GM12891 (cell line): ENCODE data around the gene SLC10A2.

Experiments
- DNase-seq: peaks from one replicate; pipeline ENCODE4 v3.0.0; 2011; ENCODE audit warnings: low spot score; ENCODE audit not compliant: insufficient read length
- FAIRE-seq: peaks from 2 replicates; lab custom pipeline; 2011; peaks lifted over from hg19 to GRCh38; lab: Jason Lieb, UNC
- PAX5 ChIP-seq: IDR thresholded peaks from 2 replicates; pipeline ENCODE4 v1.6.1; 2011; ENCODE audit warnings: low read length, moderate library complexity, mild to moderate bottlenecking; ENCODE audit not compliant: insufficient read depth, severe bottlenecking
- POLR2A ChIP-seq: IDR thresholded peaks from 2 replicates; pipeline ENCODE4 v1.6.1; 2011; ENCODE audit warnings: low read depth, low read length, control low read depth
- POLR2AphosphoS5 ChIP-seq: IDR thresholded peaks from 2 replicates; pipeline ENCODE4 v1.6.1; 2011; ENCODE audit warnings: low read depth, low read length, control low read depth
- POU2F2 ChIP-seq: IDR thresholded peaks from 2 replicates; pipeline ENCODE4 v1.6.1; 2011; ENCODE audit warnings: low read depth, mild to moderate bottlenecking, control low read depth, low read length, moderate library complexity
- SPI1 ChIP-seq: IDR thresholded peaks from 2 replicates; pipeline ENCODE4 v1.6.1; 2011; ENCODE audit warnings: low read depth, low read length, control low read depth
- TAF1 ChIP-seq: IDR thresholded peaks from 2 replicates; pipeline ENCODE4 v1.6.1; 2011; ENCODE audit warnings: low read depth, low read length, control low read depth

Gene SLC10A2

DNA sequence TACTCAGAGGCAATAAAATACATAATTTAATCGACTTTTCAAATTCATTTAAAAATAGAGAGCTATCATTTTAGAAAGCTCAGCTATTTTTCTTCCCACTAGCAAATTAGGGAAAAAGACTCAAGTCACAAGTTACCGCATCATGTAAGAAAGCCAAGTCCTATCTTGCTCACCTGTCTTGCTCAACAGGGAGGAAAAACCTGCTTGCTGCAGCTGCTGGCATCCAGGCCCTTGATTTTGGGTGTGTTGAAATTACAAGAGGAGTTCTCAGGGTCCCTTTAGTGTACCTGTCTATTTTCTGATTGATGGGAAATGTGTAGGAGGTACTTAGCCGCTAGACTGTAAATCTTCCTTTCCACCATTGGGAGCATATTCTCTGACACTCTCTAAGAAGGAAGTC, 22.2 kb downstream of the SLC10A2 start:
- no peak for DNase-seq

DNA sequence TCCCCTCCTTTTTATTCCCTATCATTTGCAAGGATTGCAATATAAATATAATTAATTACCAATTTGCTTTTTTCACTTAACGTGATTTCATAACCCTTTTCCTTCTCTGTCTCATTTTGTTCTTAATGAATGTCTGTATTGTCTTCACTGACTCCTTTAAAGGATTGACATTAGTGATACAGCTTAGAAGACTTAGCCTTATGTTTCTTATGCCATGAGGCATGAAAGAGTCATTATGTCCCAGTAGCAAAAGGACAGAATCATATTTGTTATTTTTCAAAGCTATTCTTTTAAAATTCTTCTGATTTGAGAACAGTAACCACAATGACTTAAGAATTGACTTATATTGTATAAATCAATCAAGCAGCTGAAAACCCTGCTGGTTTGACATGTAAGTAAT, 26.2 kb downstream of the SLC10A2 start:
- TF ChIP-seq POLR2AphosphoS5, result no peak
- no peak for TF ChIP-seq SPI1
- no peak for TF ChIP-seq PAX5
- no peak for TF ChIP-seq TAF1
- no peak for TF ChIP-seq POLR2A
- no peak for TF ChIP-seq POU2F2
- no peak for FAIRE-seq
- no peak for DNase-seq

More for the DNA sequence above, 22.2 kb downstream of the SLC10A2 start:
- FAIRE-seq, result no peak
- no peak for TF ChIP-seq TAF1
- TF ChIP-seq POLR2A, result no peak
- no peak for TF ChIP-seq POLR2AphosphoS5
- no peak for TF ChIP-seq PAX5
- TF ChIP-seq POU2F2, result no peak
- TF ChIP-seq SPI1, result no peak

DNA sequence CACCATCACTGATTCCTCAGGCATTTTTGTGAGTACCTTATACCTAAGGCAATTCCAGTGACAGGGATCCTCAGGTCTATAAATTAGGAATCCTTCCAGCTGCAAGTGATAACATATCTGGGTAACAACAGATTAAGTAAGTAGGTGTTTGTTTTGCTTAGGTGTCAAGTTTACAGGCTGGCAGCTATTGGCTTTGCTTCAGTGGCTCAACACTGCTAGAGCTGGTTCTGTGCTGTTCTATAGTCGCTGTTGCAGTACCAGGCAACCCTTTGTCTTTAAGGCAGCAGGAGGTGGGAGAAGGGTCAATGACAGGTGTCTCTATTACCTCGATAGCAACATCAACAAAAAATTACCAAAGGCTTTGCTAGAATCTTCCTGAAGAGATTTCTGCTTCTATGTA, 27.0 kb downstream of the SLC10A2 start:
- FAIRE-seq (no peak), DNase-seq (no peak)
- no peak for TF ChIP-seq POU2F2
- no peak for TF ChIP-seq POLR2AphosphoS5
- no peak for TF ChIP-seq PAX5
- TF ChIP-seq SPI1, result no peak
- no peak for TF ChIP-seq TAF1
- no peak for TF ChIP-seq POLR2A

DNA sequence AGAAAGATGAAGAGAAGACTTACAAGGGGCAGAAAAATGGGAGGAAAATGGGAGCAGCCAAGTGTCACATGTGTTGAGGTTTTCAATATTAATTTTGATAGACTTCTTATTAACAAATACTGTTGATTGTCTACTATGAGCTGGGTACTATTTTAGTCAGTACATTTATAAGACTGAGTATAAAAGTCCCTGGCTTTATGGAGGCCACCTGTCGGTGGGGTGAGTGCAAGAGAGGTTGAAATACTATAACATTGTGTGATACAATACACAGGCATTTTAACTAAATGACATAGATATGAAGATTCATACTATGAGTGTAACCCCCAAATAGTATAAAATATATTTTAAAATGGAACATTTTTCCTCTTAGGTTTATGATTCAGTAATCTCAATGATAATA, 29.9 kb downstream of the SLC10A2 start:
- FAIRE-seq (no peak), DNase-seq (no peak)
- TF ChIP-seq PAX5, result no peak
- no peak for TF ChIP-seq POLR2A
- no peak for TF ChIP-seq SPI1
- TF ChIP-seq TAF1, result no peak
- TF ChIP-seq POU2F2, result no peak
- TF ChIP-seq POLR2AphosphoS5, result no peak

DNA sequence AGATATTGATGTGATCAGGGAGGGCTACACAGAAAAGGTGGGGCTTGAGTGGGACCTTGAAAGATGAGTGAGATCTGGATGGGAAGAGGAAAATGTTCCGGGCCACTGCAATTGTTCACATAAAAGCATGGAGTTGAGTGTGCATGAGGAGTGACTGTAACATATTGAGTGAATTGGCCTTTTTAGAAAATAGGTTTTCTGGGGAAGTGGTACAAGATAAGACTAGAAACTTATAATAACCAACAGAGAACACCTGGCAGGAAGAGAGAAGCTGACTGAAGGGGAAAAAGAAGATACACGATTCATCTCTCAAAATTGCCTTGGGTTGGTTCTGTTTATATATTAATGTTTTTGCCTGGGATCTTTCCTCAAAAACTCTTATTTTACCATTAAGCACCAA, 32.2 kb downstream of the SLC10A2 start:
- TF ChIP-seq PAX5 (no peak), SPI1 (peak; percentile 65)
- FAIRE-seq (no peak), DNase-seq (no peak)

DNA sequence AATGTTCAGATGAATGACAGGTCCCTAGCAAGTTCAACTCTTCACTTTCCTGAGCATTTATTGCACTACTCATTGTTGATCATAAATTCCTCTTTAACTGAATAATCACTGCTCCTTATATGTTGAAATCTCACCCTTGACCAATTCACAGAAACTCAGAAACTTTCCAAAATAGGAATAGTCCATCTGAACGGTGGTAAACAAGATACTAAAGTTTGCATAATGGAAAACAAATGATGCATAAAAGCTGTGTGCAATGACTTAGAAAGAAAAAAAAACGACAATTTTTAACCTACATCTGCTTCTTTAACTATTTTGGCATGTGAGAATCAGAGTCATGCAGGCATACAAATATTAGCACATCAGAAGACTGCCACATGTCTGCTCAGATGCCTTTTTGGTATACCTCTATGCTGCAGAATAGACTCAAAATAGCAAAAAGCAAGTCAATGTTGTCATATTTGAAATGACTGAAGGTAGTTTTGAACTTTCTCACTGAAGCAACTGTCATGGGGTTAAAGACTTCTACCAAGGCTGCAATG, 34.8 kb downstream of the SLC10A2 start:
- DNase-seq (peak; percentile 13), FAIRE-seq (peak; percentile 94)
- TF ChIP-seq POU2F2, result 0 out of 2 replicates have a peak, but pooled peaks have one; percentile 46
- TF ChIP-seq SPI1, result no peak
- no peak for TF ChIP-seq PAX5
- TF ChIP-seq POLR2A, result no peak

DNA sequence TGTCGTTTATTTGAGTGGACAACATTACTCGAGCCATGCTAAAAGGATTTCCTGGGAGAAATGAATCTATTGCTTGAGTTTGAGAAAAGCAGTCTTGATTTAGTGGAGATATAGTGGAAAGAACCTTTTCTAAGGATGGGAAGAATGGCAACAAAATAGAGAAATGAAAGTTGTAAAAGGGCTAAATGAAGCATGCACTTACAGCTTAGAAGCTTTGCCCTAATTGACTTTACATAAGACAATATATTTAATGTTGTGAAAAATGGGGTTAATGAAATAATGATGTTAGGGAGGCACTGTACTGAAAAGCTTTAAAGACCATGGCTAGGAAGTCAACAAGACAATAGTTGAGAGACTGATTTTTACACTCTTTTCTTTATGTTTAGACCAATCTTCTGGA, 35.4 kb downstream of the SLC10A2 start:
- DNase-seq, result no peak
- TF ChIP-seq SPI1 (peak; percentile 73), TAF1 (no peak)
- FAIRE-seq, result no peak

DNA sequence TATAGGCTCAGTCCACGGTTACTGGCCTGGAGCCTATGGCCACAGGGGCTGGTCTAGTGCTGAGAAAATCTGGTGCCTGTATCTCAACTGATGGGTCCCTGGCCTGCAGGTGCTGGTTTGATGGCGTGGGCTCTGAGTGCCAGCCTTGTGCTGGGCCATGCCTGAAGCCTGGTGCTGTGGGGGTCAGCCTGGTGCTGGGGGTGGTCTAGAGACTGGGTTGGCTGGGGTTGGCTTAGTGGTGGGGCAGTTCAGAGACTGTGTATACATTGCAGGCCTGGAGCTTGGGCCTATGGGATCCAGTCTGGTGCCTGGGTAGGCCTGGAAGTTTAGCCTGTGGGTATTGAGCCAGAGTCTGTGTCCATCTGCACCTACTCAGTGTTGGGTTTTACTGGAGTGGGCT, 36.4 kb downstream of the SLC10A2 start:
- no peak for DNase-seq
- FAIRE-seq, result no peak
- no peak for TF ChIP-seq POLR2A
- TF ChIP-seq POLR2AphosphoS5, result no peak
- TF ChIP-seq POU2F2, result no peak
- no peak for TF ChIP-seq TAF1

DNA sequence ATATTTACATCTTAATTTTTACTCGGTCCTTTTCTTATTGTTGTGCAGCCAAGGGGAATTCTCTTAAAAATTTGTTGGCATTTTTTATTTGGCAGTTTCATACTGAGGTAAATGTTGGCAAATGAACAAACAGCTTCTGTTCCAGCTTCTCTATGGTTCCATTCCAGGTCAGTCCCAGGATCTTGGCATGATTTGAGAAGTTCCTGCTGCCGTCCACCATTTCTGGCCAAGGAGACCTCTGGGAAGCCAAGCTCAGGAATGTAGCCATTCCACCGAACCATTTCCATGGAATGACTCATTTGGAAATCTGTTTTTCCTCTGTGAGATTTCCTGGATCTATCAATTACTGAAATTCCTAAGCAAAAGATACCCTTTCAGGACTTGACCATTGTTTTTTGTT, 43.9 kb downstream of the SLC10A2 start:
- DNase-seq (no peak), FAIRE-seq (no peak)
- TF ChIP-seq PAX5 (no peak), POU2F2 (no peak), POLR2AphosphoS5 (no peak), SPI1 (no peak), POLR2A (no peak), TAF1 (no peak)

DNA sequence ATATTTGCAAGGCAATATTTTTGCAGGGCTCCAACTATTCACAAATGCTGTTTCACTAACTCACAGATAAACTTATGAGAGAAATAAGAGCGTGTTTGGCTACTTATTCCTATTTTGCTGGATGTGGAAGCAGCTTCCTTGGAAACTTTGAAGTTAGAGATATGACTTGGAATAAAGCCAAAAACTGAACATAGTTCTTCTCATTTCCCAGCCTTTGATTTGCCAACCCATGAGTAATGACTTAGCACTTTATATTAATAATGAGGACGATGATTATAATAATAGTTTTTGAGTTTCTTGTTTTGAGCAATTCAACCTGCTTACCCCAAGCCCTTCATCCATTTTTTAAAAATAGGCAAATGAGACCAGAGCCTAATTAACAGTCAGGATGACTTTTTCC, 47.7 kb downstream of the SLC10A2 start:
- FAIRE-seq (no peak), DNase-seq (no peak)
- TF ChIP-seq POLR2A (no peak), PAX5 (no peak), POU2F2 (no peak), TAF1 (no peak), SPI1 (no peak), POLR2AphosphoS5 (no peak)

DNA sequence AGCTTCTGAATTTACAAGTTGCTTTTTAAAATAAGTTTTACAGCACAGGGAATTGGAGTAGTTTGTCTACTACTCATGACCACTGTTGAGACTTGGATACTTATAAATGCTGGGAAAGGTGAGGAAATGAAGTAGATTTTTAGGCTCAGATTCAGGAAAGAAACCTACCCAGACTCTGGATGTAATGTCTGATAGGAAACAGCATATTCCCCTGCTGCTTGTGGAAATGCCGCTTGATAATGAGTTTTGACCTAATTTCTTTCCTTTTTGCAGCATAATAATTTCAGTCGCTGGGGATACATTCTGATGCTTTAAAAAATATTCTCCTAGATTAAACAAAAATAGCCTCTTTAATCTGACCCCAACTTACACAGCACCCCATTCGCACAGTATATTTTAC, 53.6 kb downstream of the SLC10A2 start:
- FAIRE-seq (no peak), DNase-seq (no peak)
- no peak for TF ChIP-seq TAF1
- no peak for TF ChIP-seq PAX5
- no peak for TF ChIP-seq POLR2AphosphoS5
- no peak for TF ChIP-seq SPI1
- TF ChIP-seq POU2F2, result no peak
- no peak for TF ChIP-seq POLR2A
